ENCODE measurements around the gene CFI. TPM values are rescaled to one million over a fixed set of nuclear protein-coding genes. Genes with fewer than 3 reads are reported as not detected.

The CFI gene
- total RNA-seq, 2 experiments from 2014 or later, result not detected

- intact Hi-C loops (cut with micrococcal nuclease; ENCODE audit: unreplicated experiment), result loop anchor here (1.0 to 2.0 kb wide), 2 partner anchors 101 to 382 kb away; partner anchors contain the start of gene CASP6
- Histone ChIP-seq H2AFZ (ENCODE audit: low read length) (0 out of 2 replicates have a peak overlapping the region, but pooled peaks have one; percentile 2), H3K9me2 (ENCODE audit: insufficient read depth, low read length) (no peaks in the 10 kb centered on the region), H3K9me3 (ENCODE audit: low read length) (no peaks in the 10 kb centered on the region), H3K4me3 (ENCODE audit: low read depth, low read length, poor library complexity, severe bottlenecking) (no peak overlapping the region), H3K79me2 (ENCODE audit: insufficient read depth, low read depth, low read length) (no peaks in the 10 kb centered on the region), H4K20me1 (ENCODE audit: insufficient read depth, low read length) (no peaks in the 10 kb centered on the region), H3K27ac (ENCODE audit: low read depth, low read length, poor library complexity, severe bottlenecking) (no peak overlapping the region), H3K36me3 (ENCODE audit: insufficient read depth, low read length) (no peaks in the 10 kb centered on the region), H3K4me2 (ENCODE audit: low read length) (no peak overlapping the region), H3K4me1 (ENCODE audit: insufficient read depth, low read length, poor library complexity, severe bottlenecking) (no peaks in the 10 kb centered on the region)
- DNase-seq (ENCODE audit: low spot score), result peak; percentile 64
- ChIA-PET CTCF (ENCODE audit: unreplicated experiment) (no interaction called here), POLR2A (interaction anchor here (1.5 kb wide), 1 partner anchor 21 kb away, joined by 3 read pairs; no protein-coding TSS in a partner anchor)
- TF ChIP-seq EZH2phosphoT487 (IDR thresholded peaks at IDR 0.05; ENCODE audit: borderline replicate concordance, low read depth, low read length) (no peak), CTCF (conservative IDR thresholded peaks at IDR 0.05; ENCODE audit: low read length) (peak; percentile 76)
- no TSS peak for BruUV-seq (replicated peaks)
These were observed 2.2 kb upstream of the CFI start for GRCh38 chr4:109803924-109804571.

GRCh38 chr4:109801099-109801789, 555 bp downstream of the CFI start:
- H3K36me3 ChIP-seq (ENCODE audit: insufficient read depth, low read length), result no peaks in the 10 kb centered on the region
- no peaks in the 10 kb centered on the region for H3K79me2 ChIP-seq (ENCODE audit: insufficient read depth, low read depth, low read length)
- ChIA-PET POLR2A (interaction anchor here (0.5 to 1.0 kb wide), 2 partner anchors 86 to 383 kb away, joined by 3 read pairs; no protein-coding TSS in a partner anchor), CTCF (ENCODE audit: unreplicated experiment) (no interaction called here)
- H3K4me2 ChIP-seq (ENCODE audit: low read length), result no peak overlapping the region
- no peak overlapping the region for H2AFZ ChIP-seq (ENCODE audit: low read length)
- intact Hi-C loops (cut with micrococcal nuclease; ENCODE audit: unreplicated experiment), result no loop called here
- no peak for TF ChIP-seq CTCF (conservative IDR thresholded peaks at IDR 0.05; ENCODE audit: low read length)
- no peak for TF ChIP-seq EZH2phosphoT487 (IDR thresholded peaks at IDR 0.05; ENCODE audit: borderline replicate concordance, low read depth, low read length)
- H4K20me1 ChIP-seq (ENCODE audit: insufficient read depth, low read length), result no peaks in the 10 kb centered on the region
- no peak overlapping the region for H3K4me3 ChIP-seq (ENCODE audit: low read depth, low read length, poor library complexity, severe bottlenecking)
- H3K27ac ChIP-seq (ENCODE audit: low read depth, low read length, poor library complexity, severe bottlenecking), result no peak overlapping the region
- DNase-seq (ENCODE audit: low spot score), result no peak
- no peaks in the 10 kb centered on the region for H3K4me1 ChIP-seq (ENCODE audit: insufficient read depth, low read length, poor library complexity, severe bottlenecking)
- H3K9me3 ChIP-seq (ENCODE audit: low read length), result no peaks in the 10 kb centered on the region
- BruUV-seq (replicated peaks), result no TSS peak
- no peaks in the 10 kb centered on the region for H3K9me2 ChIP-seq (ENCODE audit: insufficient read depth, low read length)

GRCh38 chr4:109798866-109799265, 2.9 kb downstream of the CFI start:
- no peaks in the 10 kb centered on the region for H4K20me1 ChIP-seq (ENCODE audit: insufficient read depth, low read length)
- POLR2A ChIA-PET, result no interaction called here
- CTCF ChIA-PET (ENCODE audit: unreplicated experiment), result no interaction called here
- intact Hi-C loops (cut with micrococcal nuclease; ENCODE audit: unreplicated experiment), result no loop called here
- no peak overlapping the region for H3K4me2 ChIP-seq (ENCODE audit: low read length)
- H3K27ac ChIP-seq (ENCODE audit: low read depth, low read length, poor library complexity, severe bottlenecking), result no peak overlapping the region
- BruUV-seq (replicated peaks), result no TSS peak
- H3K4me3 ChIP-seq (ENCODE audit: low read depth, low read length, poor library complexity, severe bottlenecking), result no peak overlapping the region
- no peaks in the 10 kb centered on the region for H3K9me2 ChIP-seq (ENCODE audit: insufficient read depth, low read length)
- no peak overlapping the region for H2AFZ ChIP-seq (ENCODE audit: low read length)
- DNase-seq (ENCODE audit: low spot score), result no peak
- 0 out of 2 replicates have a peak, but pooled peaks cover 6% of the 10 kb centered on the region for H3K9me3 ChIP-seq (ENCODE audit: low read length)
- H3K4me1 ChIP-seq (ENCODE audit: insufficient read depth, low read length, poor library complexity, severe bottlenecking), result no peaks in the 10 kb centered on the region
- TF ChIP-seq EZH2phosphoT487 (IDR thresholded peaks at IDR 0.05; ENCODE audit: borderline replicate concordance, low read depth, low read length) (no peak), CTCF (conservative IDR thresholded peaks at IDR 0.05; ENCODE audit: low read length) (no peak)
- H3K36me3 ChIP-seq (ENCODE audit: insufficient read depth, low read length), result no peaks in the 10 kb centered on the region
- H3K79me2 ChIP-seq (ENCODE audit: insufficient read depth, low read depth, low read length), result no peaks in the 10 kb centered on the region
